DMS79 treated with DMSO at 0.1 percent for 48 hours (cell line): ENCODE results near the gene SMOC1.

Source experiments
- DNase-seq: peaks from one replicate; lab custom pipeline; 2025; lab: John Stamatoyannopoulos, UW

The SMOC1 gene

GRCh38 chr14:69863083-69863482 lies 16.1 kb upstream of the SMOC1 start:
- DNase-seq: no peak

- DNase-seq: no peak
Observed at GRCh38 chr14:69865701-69866365, 13.4 kb upstream of the SMOC1 start.

GRCh38 chr14:69868363-69868963 lies 10.8 kb upstream of the SMOC1 start:
- no peak for DNase-seq

GRCh38 chr14:69870613-69871012 lies 8.6 kb upstream of the SMOC1 start:
- DNase-seq: no peak

GRCh38 chr14:69873877-69874780 lies 5.1 kb upstream of the SMOC1 start:
- DNase-seq: no peak

GRCh38 chr14:69876221-69876847 lies 2.9 kb upstream of the SMOC1 start:
- no peak for DNase-seq

GRCh38 chr14:69876848-69877306 lies 2.3 kb upstream of the SMOC1 start:
- no peak for DNase-seq

- peak; percentile 9 for DNase-seq
Observed at GRCh38 chr14:69877492-69877891, 1.7 kb upstream of the SMOC1 start.

GRCh38 chr14:69878251-69878650 lies 965 bp upstream of the SMOC1 start:
- no peak for DNase-seq

GRCh38 chr14:69880044-69880487 lies 850 bp downstream of the SMOC1 start:
- no peak for DNase-seq

GRCh38 chr14:69880893-69881292 lies 1.7 kb downstream of the SMOC1 start:
- no peak for DNase-seq

- no peak for DNase-seq
Observed at GRCh38 chr14:69882116-69882864, 3.1 kb downstream of the SMOC1 start.

- no peak for DNase-seq
Observed at GRCh38 chr14:69882915-69883314, 3.7 kb downstream of the SMOC1 start.

GRCh38 chr14:69886453-69887242 lies 7.4 kb downstream of the SMOC1 start:
- no peak for DNase-seq

- DNase-seq: no peak
Observed at GRCh38 chr14:69887740-69888657, 8.8 kb downstream of the SMOC1 start.

GRCh38 chr14:69891422-69891821 lies 12.2 kb downstream of the SMOC1 start:
- no peak for DNase-seq

- DNase-seq: no peak
Observed at GRCh38 chr14:69895109-69895508, 15.9 kb downstream of the SMOC1 start.

- no peak for DNase-seq
Observed at GRCh38 chr14:69896080-69896479, 16.9 kb downstream of the SMOC1 start.

GRCh38 chr14:69896972-69897371 lies 17.8 kb downstream of the SMOC1 start:
- no peak for DNase-seq

- no peak for DNase-seq
Observed at GRCh38 chr14:69900603-69901002, 21.4 kb downstream of the SMOC1 start.
